Neuronal stem cell (in vitro differentiated cells): ENCODE results near the gene GARNL3.

Experiments used
- DNase-seq: peaks from one replicate; pipeline ENCODE4 v3.0.0-alpha.2; 2013; ENCODE audit warnings: low spot score
- H2AFZ ChIP-seq: one replicate; pipeline ENCODE4 v1.6.1; 2013; ENCODE audit warnings: mild to moderate bottlenecking, low read length, inconsistent platforms
- H2AK5ac ChIP-seq: 2 replicates; pipeline ENCODE4 v1.6.1; 2013; ENCODE audit warnings: low read depth, mild to moderate bottlenecking, inconsistent platforms, low read length, moderate library complexity, mixed read lengths
- H2BK120ac ChIP-seq: 2 replicates; pipeline ENCODE4 v1.6.1; 2013; ENCODE audit warnings: low read depth, mild to moderate bottlenecking, inconsistent platforms, low read length, moderate library complexity, mixed read lengths
- H2BK12ac ChIP-seq: one replicate; pipeline ENCODE4 v1.6.1; 2013; ENCODE audit warnings: low read length, inconsistent platforms
- H2BK15ac ChIP-seq: 2 replicates; pipeline ENCODE4 v1.6.1; 2013; ENCODE audit warnings: mild to moderate bottlenecking, low read length, inconsistent platforms, mixed read lengths
- H2BK5ac ChIP-seq: one replicate; pipeline ENCODE4 v1.6.1; 2013; ENCODE audit warnings: inconsistent platforms, mild to moderate bottlenecking, low read length, moderate library complexity
- H3K14ac ChIP-seq: one replicate; pipeline ENCODE4 v1.6.1; 2013; ENCODE audit warnings: low read length, inconsistent platforms
- H3K18ac ChIP-seq: 2 replicates; pipeline ENCODE4 v1.6.1; 2013; ENCODE audit warnings: low read length, inconsistent platforms
- H3K23ac ChIP-seq: 2 replicates; pipeline ENCODE4 v1.6.1; 2013; ENCODE audit warnings: low read depth, mild to moderate bottlenecking, mixed read lengths, low read length, inconsistent platforms; ENCODE audit not compliant: poor library complexity
- H3K27ac ChIP-seq: replicated peaks from 3 replicates; pipeline ENCODE4 v1.5.1; 2013; ENCODE audit warnings: low read length, inconsistent platforms
- H3K27me3 ChIP-seq, 3 experiments: 2 replicates each; pipeline ENCODE4 v1.6.1; 2013; ENCODE audit warnings: low read length in 3 of 3, mild to moderate bottlenecking in 2 of 3, inconsistent platforms in 1 of 3, low read depth in 1 of 3, mixed read lengths in 1 of 3, moderate library complexity in 1 of 3; ENCODE audit not compliant: control insufficient read depth in 3 of 3, insufficient read depth in 3 of 3
- H3K36me3 ChIP-seq, 2 donors: replicated peaks in 1 of 2; 2 replicates each; pipeline ENCODE4 v1.6.1; 2013; ENCODE audit warnings: low read length in 2 of 2; ENCODE audit not compliant: control insufficient read depth in 2 of 2, insufficient read depth in 2 of 2
- H3K4ac ChIP-seq: 2 replicates; pipeline ENCODE4 v1.6.1; 2013; ENCODE audit warnings: inconsistent platforms, mild to moderate bottlenecking, low read length, moderate library complexity
- H3K4me1 ChIP-seq, 2 donors: 1 replicate in 1 of 2; 2 replicates in 1 of 2; pipeline ENCODE4 v1.6.1; 2013; ENCODE audit warnings: low read length in 2 of 2, low read depth in 1 of 2; ENCODE audit not compliant: control insufficient read depth in 2 of 2, insufficient read depth in 1 of 2
- H3K4me2 ChIP-seq: one replicate; pipeline ENCODE4 v1.6.1; 2013; ENCODE audit warnings: mild to moderate bottlenecking, low read length, inconsistent platforms; ENCODE audit not compliant: insufficient read depth, poor library complexity, severe bottlenecking
- H3K4me3 ChIP-seq, 2 donors: 2 replicates each; pipeline ENCODE4 v1.5.1; 2013; ENCODE audit warnings: low read length in 2 of 2, mild to moderate bottlenecking in 2 of 2, inconsistent platforms in 1 of 2, moderate library complexity in 1 of 2
- H3K79me1 ChIP-seq: one replicate; pipeline ENCODE4 v1.6.1; 2013; ENCODE audit warnings: low read depth, mild to moderate bottlenecking, inconsistent platforms, low read length, moderate library complexity
- H3K9ac ChIP-seq: one replicate; pipeline ENCODE4 v1.6.1; 2013; ENCODE audit warnings: mild to moderate bottlenecking, low read depth, low read length, inconsistent platforms; ENCODE audit not compliant: poor library complexity
- H3K9me3 ChIP-seq, 2 donors: replicated peaks in 1 of 2; 2 replicates each; pipeline versions ENCODE3 to v1.6.1; 2013; ENCODE audit warnings: low read length in 2 of 2, mild to moderate bottlenecking in 2 of 2, inconsistent platforms in 1 of 2, low read depth in 1 of 2, mixed read lengths in 1 of 2, moderate library complexity in 1 of 2; ENCODE audit not compliant: control insufficient read depth in 2 of 2, insufficient read depth in 1 of 2
- H4K8ac ChIP-seq: one replicate; pipeline ENCODE4 v1.6.1; 2013; ENCODE audit warnings: low read depth, mild to moderate bottlenecking, inconsistent platforms, low read length, moderate library complexity
- H4K91ac ChIP-seq: one replicate; pipeline ENCODE4 v1.6.1; 2013; ENCODE audit warnings: low read length, low read depth, mild to moderate bottlenecking, inconsistent platforms; ENCODE audit not compliant: poor library complexity
- WGBS, 2 donors: extraction: QIAGEN DNeasy Blood & Tissue Kit; methylation state at CpG; one replicate each; pipeline ENCODE4 v1.1.7; 2013; ENCODE audit warnings: missing lambda C conversion rate in 2 of 2, mixed read lengths in 1 of 2; ENCODE audit not compliant: insufficient read length in 2 of 2, insufficient replicate concordance in 1 of 2; ENCODE audit errors: extremely low coverage in 2 of 2; 5-methylcytosine and 5-hydroxymethylcytosine counted together

Gene GARNL3

DNA sequence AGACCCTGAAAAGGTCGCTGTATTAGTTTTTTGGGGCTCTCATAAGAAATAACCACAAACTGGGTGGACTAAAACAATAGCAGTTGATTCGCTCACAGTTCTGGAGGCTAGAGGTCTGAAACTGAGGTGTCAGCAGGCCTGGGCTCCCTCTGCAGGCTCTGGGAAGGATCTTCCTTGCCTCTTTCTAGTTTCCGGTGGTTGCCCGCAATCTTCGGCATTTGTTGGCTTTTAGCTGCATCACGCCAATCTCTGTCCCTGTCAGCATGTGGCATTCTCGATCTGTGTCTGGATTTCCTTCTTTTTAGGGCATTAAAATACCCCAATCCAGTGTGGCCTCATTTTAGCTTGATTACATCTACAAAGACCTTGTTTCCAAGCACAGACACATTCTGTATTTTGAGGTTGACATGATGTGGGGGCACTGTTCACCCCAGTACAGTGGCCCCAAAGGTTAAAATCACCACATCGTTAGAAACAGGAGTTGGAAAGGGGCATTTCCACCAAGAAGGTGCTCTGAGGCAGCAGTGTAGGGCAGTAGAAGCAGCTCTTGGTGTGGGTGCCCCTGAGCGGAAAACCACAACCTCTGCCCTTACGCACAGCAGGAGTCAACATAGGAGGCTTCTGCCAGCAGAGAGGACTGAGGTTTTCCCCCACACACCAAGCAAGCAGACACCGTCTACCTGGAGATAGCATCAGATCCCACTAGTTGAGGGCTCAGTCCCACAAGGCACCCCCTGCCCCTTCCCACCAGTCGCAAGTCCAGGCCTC is 173.1 kb downstream of the GARNL3 start:
- DNase-seq: no peak

DNA sequence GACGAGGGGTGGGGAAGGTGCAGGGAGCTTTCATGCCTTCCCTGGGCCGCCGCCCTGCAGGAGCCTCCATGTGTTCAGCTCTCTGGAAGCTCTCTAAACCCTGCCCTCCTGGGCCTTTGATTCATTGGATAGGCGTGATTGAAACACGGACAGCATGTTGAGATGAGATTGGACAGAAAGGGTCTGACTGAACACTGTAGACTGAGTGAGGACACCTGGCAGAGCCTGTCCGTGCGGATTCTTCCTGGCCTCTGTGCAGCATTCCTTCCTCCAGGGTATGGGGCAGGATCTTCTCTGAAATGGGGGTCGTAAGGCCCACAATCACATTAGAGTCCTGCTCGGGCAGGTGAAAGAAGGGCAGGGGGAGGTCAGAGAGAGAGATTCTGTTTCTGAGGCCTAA is 173.8 kb downstream of the GARNL3 start:
- Histone ChIP-seq H3K14ac (no peak overlapping the region), H3K79me1 (no peaks in the 10 kb centered on the region), H4K91ac (no peak overlapping the region), H3K9me3 (peaks cover 0 to 13% of the 10 kb centered on the region in 2 donors), H2AK5ac (no peak overlapping the region), H3K4me1 (no peaks in the 10 kb centered on the region), H3K27me3 (no peaks in the 10 kb centered on the region), H4K8ac (no peak overlapping the region), H3K23ac (no peak overlapping the region), H2AFZ (no peak overlapping the region), H3K18ac (no peak overlapping the region), H2BK5ac (no peak overlapping the region), H3K9ac (no peak overlapping the region), H3K36me3 (peaks cover 45 to 91% of the 10 kb centered on the region in 2 donors), H3K4me2 (no peak overlapping the region), H2BK120ac (no peak overlapping the region), H2BK12ac (no peak overlapping the region), H2BK15ac (no peak overlapping the region), H3K4ac (no peak overlapping the region), H3K27ac (no peak overlapping the region), H3K4me3 (no peak overlapping the region)
- no CpG with 5 or more reads among the region's 9 CpGs for WGBS, 2 donors
- DNase-seq: no peak

More for the DNA sequence above, 173.1 kb downstream of the GARNL3 start:
- Histone ChIP-seq H2BK120ac (no peak overlapping the region), H2AK5ac (no peak overlapping the region), H3K4me2 (no peak overlapping the region), H3K4me3 (no peak overlapping the region), H3K9ac (no peak overlapping the region), H2BK15ac (no peak overlapping the region), H3K4me1 (no peaks in the 10 kb centered on the region), H2AFZ (no peak overlapping the region), H4K91ac (no peak overlapping the region), H2BK5ac (no peak overlapping the region), H4K8ac (no peak overlapping the region), H3K9me3 (peaks cover 0 to 8% of the 10 kb centered on the region in 2 donors), H2BK12ac (no peak overlapping the region), H3K23ac (no peak overlapping the region), H3K14ac (no peak overlapping the region), H3K79me1 (no peaks in the 10 kb centered on the region), H3K18ac (no peak overlapping the region), H3K4ac (no peak overlapping the region), H3K27ac (no peak overlapping the region), H3K27me3 (no peaks in the 10 kb centered on the region), H3K36me3 (peaks cover 45 to 91% of the 10 kb centered on the region in 2 donors)
- no CpG with 5 or more reads among the region's 12 CpGs for WGBS, 2 donors
